Measurements from ENCODE around the gene RB1.

Gene RB1

DNA sequence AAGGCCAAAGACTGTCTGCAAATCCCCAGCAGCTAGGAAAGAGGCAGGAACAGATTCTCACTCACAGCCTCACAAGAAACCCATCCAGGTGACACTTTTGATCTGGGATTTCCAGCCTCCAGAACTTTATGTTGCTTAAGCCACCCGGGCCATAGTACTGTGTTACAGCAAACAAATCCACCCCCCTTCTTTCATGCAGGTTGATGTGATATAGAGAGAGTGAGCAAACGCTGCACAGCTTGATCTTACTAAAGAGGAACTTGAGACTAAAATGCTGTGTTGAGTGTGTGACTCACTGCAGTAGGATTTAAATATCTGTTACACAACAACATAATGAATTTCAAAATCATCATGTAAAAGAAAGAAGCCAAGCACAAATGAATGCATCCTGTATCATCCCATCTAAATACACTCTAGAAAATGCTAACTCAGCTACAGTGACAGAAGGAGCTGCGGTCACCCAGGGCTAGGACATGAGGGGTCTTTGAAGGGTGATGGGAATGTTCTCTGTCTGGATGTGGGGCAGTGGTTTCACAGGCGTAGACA is 197.2 kb downstream of the RB1 start:
- DNase-seq: no peak

DNA sequence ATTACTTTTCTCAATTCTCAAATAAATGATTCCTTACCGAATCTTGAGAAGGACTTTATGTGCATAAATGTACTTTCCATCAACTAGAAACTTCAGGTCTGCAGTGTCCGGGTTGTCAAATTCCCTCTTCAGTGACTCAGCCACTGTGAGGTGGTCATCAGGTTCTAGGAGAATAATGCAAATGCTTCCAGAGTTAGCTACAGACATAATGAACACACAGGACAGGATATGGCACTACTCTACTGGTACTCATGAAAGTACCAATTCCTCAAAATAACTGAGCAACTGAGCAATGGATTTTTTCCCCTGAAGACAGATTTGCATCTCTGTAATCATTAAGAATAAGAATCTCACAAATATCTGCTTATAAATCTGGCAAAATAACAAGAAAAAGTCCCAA is 198.2 kb downstream of the RB1 start:
- no peak for DNase-seq

DNA sequence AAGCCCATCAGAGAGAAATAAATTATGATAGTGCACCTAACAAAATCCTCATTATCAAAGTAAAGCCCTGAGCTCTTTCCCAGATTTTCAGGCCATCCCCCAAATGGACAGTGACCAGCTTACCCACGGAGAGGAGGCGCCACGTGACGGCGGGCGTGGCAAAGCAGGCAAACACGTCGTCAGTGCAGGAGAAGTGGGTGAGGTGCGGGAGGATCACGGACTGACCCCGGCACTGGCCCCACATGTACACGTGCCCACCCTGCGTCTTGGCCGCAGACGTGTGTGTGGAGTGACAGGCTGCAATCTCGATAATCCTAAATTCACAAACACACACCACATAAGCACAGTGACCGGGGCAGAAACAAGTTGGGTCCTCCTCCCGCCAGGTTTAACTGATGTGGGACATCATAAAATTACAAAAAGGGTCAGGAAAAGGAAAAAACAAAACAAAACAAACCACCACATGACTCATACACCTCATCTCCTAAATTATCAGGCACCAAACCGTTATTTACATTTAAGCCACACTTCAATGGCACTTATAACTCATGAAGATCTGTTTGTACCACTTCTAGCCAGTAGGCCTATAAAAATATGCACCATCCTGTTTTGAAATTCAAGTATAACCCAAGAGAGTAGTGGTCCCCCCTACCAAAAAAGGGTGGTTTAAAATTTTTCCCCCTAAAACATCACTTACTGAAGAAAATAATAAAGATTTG is 199.2 kb downstream of the RB1 start:
- no peak for DNase-seq

DNA sequence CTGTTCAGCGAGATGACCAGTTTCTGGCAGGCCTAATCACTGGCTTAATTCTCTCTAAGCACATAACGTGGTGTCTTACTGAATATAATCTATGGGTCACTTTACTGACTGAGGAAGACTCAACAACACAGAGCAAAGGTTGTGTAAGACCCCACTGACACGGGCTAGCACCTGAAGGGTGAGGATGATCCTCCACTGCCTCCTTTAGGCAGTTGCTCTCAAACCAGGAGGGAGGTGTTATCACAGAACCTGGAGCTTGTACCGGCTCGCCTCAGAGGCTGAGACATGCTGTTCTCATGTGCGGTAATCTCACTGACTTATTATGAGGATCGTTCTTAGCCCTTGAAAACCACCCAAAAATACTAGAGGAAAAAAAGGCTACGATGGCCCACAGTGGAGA is 201.1 kb downstream of the RB1 start:
- DNase-seq: no peak

DNA sequence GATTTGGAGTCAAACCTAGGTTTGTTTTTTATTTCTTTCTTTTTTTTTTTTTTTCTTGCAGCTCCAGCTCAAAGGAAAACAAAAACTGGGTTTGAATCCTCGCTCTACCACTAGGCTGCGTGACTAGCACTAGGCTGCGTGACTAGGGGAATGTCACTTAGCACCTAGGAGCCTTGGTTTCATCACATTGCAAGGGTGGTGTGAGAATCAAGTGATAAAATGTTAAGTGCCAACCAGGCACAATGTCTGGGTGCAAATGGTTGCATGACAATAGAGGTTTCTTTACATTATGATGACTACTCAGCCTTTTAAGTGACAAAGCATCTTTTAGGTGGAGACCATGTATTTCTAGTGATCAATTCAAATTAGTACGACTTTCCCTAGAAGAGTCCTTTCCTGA is 201.5 kb downstream of the RB1 start:
- DNase-seq: peak; percentile 28

DNA sequence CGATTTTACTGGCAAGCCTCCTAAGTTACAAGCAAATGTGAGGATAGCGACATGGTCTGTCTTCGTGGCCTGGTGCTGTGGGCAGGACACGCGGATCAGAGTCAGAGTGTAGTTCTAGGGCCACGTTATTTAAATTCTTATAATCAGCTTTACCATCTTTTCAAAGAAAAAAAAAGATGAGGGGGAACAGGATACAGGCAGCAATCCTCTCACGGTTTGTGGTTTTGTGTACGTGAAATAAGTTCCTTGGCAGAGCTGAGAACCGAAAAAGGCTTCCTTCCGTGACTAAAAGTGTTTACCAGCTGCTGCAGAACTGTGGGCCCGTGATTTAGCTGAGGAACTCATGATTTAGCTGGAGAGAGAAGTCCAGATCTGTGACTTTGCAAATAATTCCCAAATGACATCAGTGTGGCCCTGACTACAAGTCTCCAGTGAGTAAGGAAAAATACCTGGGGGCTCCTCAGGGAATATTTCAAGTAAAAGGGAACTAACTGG is 202.1 kb downstream of the RB1 start:
- peak; percentile 85 for DNase-seq

DNA sequence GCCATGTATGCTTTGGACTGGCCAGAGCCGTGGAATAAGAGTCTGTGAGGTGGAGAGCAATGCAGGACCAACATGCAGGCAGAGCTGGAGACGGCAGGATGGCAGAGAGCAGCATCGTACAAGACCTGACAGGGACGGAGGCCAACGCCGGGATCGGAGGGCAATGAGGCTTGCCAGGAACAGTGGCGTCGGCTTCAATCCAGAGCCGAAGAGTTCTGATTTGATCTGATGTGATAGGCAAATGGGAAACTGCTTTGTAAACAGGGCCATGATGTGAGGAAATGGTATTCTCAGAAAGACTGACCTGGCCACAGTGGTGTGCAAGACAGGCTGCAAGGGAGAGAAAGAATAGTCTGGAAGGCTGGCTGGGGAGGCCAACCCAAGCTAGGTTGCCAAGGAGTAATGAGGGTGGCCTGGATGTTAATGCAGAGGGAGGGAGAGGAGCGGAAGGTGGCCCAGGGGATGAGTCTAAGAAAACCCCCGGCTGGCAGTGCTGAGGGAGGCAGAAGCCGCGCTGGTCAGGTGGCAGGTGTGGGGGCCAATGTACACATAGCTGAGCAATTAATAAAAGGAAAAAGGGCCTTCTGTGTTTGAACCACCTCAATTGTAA is 202.6 kb downstream of the RB1 start:
- peak; percentile 84 for DNase-seq

DNA sequence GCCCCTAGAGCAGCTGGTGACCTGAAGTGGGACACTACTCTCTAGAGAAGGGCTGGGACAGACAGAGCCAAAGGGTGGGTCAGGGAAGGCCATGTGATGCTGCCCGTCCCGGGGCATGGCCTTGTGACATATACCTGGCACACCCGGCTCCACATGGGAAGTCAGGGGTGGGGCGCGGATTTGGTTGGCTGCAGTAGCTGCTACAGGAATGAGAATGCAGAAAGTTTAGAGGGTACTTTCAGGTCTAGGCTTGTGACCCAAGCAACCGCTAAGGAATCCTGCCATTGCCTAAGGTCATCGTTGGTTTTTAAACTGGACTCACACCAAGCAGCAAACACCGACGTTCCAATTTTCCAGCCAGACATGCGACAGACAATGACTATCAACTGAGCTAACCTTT is 203.5 kb downstream of the RB1 start:
- DNase-seq: no peak

DNA sequence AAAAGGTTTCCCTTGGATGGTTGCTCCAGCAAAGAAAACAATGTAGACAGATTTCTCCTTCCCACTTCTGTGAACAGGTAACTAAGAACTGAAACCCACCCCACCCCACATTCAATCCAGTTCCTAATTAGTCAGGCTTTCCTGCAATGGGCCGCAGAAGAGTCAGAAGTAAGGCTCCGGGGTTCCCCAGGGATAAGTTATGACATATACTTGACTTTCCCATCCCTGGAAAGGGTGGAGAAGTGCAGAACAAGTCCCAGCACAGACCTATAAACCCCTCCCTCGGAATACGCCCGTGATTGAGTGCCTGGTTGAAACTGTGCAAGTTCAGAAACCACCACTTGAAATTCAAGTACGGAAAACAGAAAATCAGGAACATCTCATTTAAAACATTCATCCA is 204.5 kb downstream of the RB1 start:
- no peak for DNase-seq

DNA sequence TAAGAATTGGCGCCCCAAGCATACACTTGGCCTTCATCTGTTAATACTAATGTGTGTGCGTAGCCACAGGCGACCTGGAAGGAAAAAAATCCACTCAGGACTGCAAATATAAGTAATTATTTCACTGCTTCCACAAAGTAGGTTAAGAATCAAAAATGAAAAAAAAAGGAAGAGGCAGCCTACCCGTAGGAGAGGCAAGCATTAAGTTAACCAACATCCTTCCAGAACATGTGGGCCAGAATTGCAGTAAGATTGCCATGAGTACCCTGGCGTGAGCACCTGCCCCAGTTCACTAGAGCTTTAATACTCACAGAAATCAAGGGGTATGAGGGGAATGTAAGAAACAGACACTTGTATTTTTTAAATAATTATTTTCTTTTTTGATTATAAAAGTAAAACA is 207.1 kb downstream of the RB1 start:
- no peak for DNase-seq

DNA sequence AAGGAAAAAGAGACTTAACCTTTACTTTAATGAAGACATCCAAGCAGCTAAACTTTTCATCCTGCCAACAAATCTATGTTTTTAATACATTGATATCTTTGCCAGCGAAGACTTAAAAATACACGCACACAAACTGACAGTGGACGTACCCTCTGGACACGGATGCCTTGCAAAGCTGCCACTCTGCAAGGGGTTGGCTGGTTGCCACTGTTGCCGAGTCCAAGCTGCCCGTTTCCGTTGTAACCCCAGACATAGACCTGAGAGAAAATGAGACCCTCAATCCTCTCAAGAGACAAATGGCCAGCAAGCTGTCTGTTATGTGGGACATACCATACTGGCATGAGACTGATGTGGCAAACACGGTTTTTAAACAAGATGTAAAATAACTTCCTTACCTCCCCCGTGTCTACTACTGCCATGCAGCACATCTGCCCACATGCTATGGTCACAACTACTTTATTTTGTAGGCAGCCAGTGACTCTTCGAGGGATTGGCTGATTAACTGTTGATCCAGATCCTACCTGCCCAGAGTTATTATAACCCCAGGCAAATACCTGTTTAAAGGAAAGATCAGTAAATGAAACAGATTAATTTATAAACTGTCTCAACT is 208.2 kb downstream of the RB1 start:
- no peak for DNase-seq

DNA sequence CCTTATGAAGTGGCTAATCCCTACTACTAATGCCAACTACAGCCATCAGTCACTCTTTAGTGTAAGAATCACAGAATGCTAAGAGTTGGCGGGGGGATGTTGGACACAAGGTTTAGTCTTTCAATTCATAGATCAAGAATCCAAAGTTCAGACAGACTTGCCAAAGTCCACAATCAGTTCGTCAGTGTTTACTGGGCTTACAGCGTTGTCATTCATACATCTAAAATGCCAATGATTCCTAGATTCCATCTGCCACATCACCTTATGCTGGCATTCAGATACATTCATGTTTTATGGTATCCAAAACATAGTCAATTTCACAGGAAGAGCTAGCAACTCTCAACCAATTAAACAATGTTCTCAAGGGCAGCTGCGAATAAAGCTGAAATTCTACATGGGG is 211.2 kb downstream of the RB1 start:
- no peak for DNase-seq

DNA sequence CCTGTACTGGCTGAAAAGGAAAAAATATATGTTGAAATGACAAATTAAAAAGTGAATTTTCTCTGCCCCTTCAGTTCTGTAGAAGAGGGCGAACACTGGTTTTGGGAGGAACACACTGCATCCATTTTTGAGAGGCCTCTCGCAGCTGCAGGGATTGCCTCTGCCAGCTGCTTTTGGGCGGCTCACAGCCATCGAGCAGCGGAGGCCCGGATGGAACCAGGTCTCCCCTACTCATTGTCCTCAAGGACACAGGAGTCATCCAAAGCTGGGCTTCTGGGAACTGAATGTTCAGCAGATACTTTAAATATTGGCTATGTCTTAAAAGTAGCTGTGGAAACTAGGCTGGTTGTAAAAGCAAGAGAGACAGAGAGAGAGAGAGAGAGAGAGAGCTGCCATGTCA is 212.2 kb downstream of the RB1 start:
- DNase-seq: no peak

DNA sequence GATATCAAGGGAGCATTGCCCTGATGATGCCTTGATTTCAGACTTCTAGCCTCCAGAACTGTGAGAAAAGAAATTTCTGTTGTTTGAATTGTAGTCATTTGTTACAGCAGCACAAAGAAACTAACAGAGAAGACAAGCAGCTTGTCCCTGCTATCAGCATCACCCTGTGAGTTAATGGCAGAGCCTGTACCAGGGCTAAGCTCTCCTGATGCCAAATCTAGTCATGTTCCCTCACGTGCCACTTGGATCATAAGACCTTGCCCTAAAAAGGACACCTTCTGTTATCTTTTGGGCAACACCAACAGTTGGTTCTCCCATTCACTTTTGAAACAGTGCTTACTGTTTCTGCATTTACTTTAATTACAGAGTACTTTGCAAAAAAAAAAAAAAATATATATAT is 214.5 kb downstream of the RB1 start:
- DNase-seq: no peak

DNA sequence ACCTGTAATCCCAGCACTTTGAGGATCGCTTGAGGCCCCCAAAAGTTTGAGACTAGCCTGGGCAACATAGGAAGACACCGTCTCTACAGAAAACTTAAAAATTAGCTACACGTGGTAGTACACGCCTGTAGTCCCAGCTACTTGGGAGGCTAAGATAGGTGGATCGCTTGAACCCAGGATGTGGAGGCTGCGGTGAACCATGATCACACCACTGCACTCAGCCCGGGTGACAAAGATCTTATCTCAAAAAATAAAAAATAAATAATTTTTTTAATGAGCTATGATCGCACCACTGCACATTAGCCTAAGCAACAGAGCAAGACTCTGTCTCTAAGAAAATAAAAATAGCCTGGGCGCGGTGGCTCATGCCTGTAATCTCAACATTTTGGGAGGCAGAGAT is 222.7 kb downstream of the RB1 start:
- no peak for DNase-seq

DNA sequence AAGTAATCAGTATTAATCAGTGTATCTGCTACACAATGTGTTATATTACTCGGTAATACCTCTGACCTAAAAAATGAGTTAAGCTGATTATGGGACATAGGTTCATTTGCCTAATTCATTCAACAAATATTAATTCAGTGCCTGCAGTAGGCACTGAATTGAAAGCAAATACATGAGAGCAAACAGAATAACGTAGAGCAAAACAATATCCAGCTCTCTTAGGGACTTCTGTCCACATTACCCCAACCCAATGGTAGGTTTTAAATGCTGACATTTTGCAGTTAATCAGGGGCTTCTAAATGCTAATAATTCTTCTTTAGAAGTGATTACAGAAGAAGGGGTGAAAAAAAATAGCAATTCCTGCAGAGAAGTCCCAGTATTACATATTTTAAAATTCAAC is 224.4 kb downstream of the RB1 start:
- DNase-seq: no peak

DNA sequence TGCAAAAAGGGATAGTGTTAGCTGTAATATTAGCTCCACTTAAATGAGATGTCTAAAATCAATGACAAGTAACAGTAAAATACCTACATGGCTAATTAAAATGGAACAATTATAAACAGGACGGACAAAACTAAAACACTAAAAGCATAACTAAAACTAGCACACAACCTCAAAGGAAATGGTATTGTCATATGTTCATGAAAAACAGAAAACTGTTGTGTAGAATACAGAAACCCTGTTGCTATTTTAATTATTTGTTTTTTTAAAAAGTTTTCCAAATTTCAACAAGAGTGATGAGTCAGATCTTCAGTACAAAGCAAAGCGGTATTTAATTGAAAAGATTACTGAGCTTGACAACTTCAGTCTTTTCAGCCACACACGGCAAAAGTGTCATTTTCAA is 225.2 kb downstream of the RB1 start:
- DNase-seq: no peak

DNA sequence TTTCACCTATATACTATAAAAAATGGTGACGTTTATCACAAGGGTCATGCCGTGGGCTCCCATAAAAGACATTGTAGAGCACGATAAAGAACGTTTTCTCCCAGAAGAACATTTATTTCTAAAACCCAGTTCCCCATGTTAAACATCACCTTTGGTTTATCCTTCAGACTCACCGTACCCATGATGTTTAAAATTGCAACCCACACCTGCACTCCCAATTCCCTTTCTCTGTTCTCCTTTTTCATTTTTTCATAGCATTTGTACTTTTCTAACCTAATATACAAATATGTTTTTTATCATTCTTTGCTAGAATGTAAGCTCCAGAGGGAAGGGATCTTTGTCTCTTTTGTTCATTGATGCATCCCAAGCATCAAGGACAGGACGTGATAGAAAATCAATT is 227.3 kb downstream of the RB1 start:
- peak; percentile 33 for DNase-seq

All from RPMI8226 (cell line).